HG02885 (cell line): Measurements from ENCODE around the gene PFN3.
"Not testable (repeated sequence)": the region's sequence is repeated elsewhere in the genome, so short reads cannot be mapped to it uniquely, and the experiment has no call there.

Source experiments
- ATAC-seq: cut with Tn5 transposase; IDR thresholded peaks from one replicate; pipeline ENCODE4 v1.9.1; 2021; ENCODE audit warnings: mild to moderate bottlenecking; ENCODE audit not compliant: unreplicated experiment, poor library complexity

The PFN3 gene

GRCh38 chr5:177364159-177364962 lies 36.1 kb downstream of the PFN3 start:
- ATAC-seq, result peak; percentile 40

GRCh38 chr5:177363565-177363964 lies 36.9 kb downstream of the PFN3 start:
- ATAC-seq, result no peak

- peak; percentile 44 for ATAC-seq
Observed at GRCh38 chr5:177362610-177363507, 37.6 kb downstream of the PFN3 start.

GRCh38 chr5:177362292-177362609 lies 38.2 kb downstream of the PFN3 start:
- no peak for ATAC-seq

- no peak for ATAC-seq
Observed at GRCh38 chr5:177361418-177362291, 38.8 kb downstream of the PFN3 start.

- not testable (repeated sequence) for ATAC-seq
Observed at GRCh38 chr5:177360740-177361139, 39.7 kb downstream of the PFN3 start.

- no peak for ATAC-seq
Observed at GRCh38 chr5:177359860-177360259, 40.6 kb downstream of the PFN3 start.

- ATAC-seq, result no peak
Observed at GRCh38 chr5:177359451-177359851, 41.0 kb downstream of the PFN3 start.

GRCh38 chr5:177358370-177358819 lies 42.1 kb downstream of the PFN3 start:
- no peak for ATAC-seq

GRCh38 chr5:177357459-177358351 lies 42.8 kb downstream of the PFN3 start, which contains the start of gene RGS14:
Gene RGS14, plus strand, starts transcription at chr5:177357924. Its CDS starts 101 bp downstream, at chr5:177358025.
- ATAC-seq, result peak; percentile 93

- no peak for ATAC-seq
Observed at GRCh38 chr5:177357146-177357458, 43.4 kb downstream of the PFN3 start.

GRCh38 chr5:177356746-177357145 lies 43.7 kb downstream of the PFN3 start:
- ATAC-seq, result no peak

GRCh38 chr5:177355868-177356168 lies 44.6 kb downstream of the PFN3 start:
- no peak for ATAC-seq

- no peak for ATAC-seq
Observed at GRCh38 chr5:177355162-177355867, 45.1 kb downstream of the PFN3 start.

GRCh38 chr5:177354711-177355110 lies 45.8 kb downstream of the PFN3 start:
- ATAC-seq, result no peak

GRCh38 chr5:177354256-177354655 lies 46.2 kb downstream of the PFN3 start:
- ATAC-seq, result no peak

- no peak for ATAC-seq
Observed at GRCh38 chr5:177353093-177353492, 47.4 kb downstream of the PFN3 start.

- peak; percentile 93 for ATAC-seq
Observed at GRCh38 chr5:177351392-177352329, 48.8 kb downstream of the PFN3 start, which contains the start of gene LMAN2. Gene LMAN2, minus strand, starts transcription at chr5:177351668. Its CDS starts 21 bp downstream, at chr5:177351647.
